OCI-LY1 (cell line): Measurements from ENCODE around the gene PTPRM.

ENCODE experiments used
- EZH2 ChIP-seq: fragments of 200-600 bp; sonication (generic), shearing (Covaris generic); IDR thresholded peaks from 2 replicates; pipeline ENCODE4 v1.8.0; 2017; ENCODE audit warnings: borderline replicate concordance, mixed run types, mild to moderate bottlenecking, antibody characterized with exemption, low read length, moderate library complexity, mixed read lengths
- TF ChIP-seq, protein P1 (sequence below): fragments of 200-600 bp; sonication (generic), shearing (Covaris generic); IDR thresholded peaks from 2 replicates; pipeline ENCODE4 v1.5.1; 2017; ENCODE audit warnings: mild to moderate bottlenecking, antibody characterized with exemption, low read length, moderate library complexity, mixed read lengths

DNA sequence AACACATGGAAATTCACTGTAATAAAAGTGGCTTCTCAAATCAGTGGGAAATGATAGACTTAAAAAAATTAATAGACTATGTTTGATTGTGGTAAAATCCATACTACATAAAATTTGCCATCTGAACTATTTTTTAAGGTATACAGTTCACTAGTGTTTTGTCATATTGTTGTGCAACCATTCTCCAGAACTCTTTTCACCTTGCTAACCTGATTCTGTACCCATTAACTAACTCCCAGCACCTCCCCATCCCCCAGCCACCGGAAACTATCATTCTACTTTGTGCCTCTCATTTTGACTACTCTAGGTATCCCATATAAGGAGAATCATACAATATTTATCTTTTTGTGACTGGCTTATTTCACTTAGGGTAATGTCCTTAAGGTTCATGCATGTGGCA is 153.3 kb downstream of the PTPRM start:
- TF ChIP-seq, protein P1, sequence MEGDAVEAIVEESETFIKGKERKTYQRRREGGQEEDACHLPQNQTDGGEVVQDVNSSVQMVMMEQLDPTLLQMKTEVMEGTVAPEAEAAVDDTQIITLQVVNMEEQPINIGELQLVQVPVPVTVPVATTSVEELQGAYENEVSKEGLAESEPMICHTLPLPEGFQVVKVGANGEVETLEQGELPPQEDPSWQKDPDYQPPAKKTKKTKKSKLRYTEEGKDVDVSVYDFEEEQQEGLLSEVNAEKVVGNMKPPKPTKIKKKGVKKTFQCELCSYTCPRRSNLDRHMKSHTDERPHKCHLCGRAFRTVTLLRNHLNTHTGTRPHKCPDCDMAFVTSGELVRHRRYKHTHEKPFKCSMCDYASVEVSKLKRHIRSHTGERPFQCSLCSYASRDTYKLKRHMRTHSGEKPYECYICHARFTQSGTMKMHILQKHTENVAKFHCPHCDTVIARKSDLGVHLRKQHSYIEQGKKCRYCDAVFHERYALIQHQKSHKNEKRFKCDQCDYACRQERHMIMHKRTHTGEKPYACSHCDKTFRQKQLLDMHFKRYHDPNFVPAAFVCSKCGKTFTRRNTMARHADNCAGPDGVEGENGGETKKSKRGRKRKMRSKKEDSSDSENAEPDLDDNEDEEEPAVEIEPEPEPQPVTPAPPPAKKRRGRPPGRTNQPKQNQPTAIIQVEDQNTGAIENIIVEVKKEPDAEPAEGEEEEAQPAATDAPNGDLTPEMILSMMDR, result no peak
- TF ChIP-seq EZH2, result no peak
